Posterior vena cava (tissue), 2 donors: ENCODE measurements around the gene MAGEB3. TPM values are rescaled to one million over a fixed set of nuclear protein-coding genes. Genes with fewer than 3 reads are reported as not detected.
"Not testable (repeated sequence)": the region's sequence is repeated elsewhere in the genome, so short reads cannot be mapped to it uniquely, and the experiment has no call there.

Experiments used
- DNase-seq: peaks from one replicate; pipeline ENCODE4 v3.0.0-alpha.2; 2020; ENCODE audit warnings: low spot score
- intact Hi-C, 2 donors: fragments of 100-400 bp; cut with DNase I; formaldehyde crosslinking; loops; one replicate each; pipeline versions ENCODE4 v1.14.1 to v1.14.2; 2022 to 2023
- long read RNA-seq, 2 donors: library from polyadenylated mRNA; unstranded; transcript quantifications; one replicate each; pipeline ENCODE4 v2.0.0, GENCODE V29; 2020 to 2021
- total RNA-seq, 2 donors: library from RNA; stranded (reverse); fragmentation: NEBNext Ultra II Directional; extraction: Animal tissue kit (Norgen Biotek cat#: 25700); gene quantifications; one replicate each; pipeline ENCODE4 v1.2.1, GENCODE V29; 2021
- donor health status: DM: yes; HTN: yes; CAD: no.
- donor health status: DM: yes; HTN: yes; CAD: no.

The MAGEB3 gene, protein sequence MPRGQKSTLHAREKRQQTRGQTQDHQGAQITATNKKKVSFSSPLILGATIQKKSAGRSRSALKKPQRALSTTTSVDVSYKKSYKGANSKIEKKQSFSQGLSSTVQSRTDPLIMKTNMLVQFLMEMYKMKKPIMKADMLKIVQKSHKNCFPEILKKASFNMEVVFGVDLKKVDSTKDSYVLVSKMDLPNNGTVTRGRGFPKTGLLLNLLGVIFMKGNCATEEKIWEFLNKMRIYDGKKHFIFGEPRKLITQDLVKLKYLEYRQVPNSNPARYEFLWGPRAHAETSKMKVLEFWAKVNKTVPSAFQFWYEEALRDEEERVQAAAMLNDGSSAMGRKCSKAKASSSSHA
- total RNA-seq = not detected
- long read RNA-seq, donor 1 = 0 reads
- long read RNA-seq, donor 2 = 0 reads

DNA sequence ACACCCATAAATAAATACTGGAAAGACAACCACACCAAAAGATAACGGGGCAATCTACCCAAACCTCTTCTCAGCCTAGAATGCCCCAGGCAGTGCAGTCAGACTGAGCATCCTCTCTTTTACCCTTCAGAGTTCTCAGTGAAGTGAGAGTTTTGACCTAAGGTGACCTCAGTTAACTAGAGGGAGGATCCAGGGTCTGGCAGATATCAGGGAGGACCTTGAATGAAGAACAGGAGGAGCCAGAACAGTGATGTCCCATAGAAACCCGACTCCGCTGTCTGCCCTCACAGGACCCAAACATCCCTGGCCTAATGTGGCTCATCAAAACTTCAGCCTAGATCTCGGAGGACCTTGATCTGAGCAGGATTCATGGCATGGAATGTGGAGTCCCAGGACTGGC is at the start of gene MAGEB3:
Gene MAGEB3, plus strand, starts transcription at position 263 of the 400 bp plus-strand sequence. CDS start 5,268 bp downstream, outside the sequence.
- no peak for DNase-seq
- intact Hi-C loops = no loop called here

DNA sequence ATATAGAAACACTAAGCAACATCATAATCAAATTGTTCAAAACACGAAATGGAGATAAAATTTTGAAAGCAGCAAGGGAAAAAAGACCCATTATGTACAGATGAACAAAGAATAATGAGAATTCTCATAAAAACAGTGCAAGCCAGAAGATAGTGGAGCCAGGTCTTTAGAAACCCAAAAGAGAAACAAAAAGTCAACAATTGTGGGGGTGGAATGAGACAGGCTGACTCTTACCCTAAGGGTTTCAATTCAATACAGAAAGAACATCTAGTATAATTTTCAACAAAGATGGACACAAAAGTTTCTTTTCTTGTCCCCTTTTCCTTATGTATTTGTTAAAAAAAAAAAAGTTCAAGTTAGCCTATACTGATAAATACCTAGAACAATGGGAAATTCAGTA is 49.1 kb upstream of the MAGEB3 start:
- intact Hi-C loops = no loop called here
- no peak for DNase-seq

DNA sequence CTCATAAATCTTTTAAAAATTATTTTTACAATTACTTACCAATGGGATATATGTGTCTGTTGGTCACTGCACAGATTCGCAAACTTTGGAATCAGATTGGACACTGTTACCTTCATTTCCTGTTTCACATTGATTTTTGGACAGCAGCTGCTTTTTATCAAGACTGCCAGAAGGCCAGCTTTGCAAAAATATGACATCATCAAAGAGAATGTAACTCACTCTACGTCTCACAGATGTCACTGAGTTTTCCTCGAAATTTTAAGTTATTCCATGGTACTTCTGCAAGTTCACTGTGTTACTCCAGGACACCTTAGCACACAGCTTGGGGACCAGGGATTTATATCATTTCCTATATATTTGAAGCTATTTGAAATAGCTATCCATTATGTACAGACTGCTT is 46.9 kb upstream of the MAGEB3 start:
- intact Hi-C loops = no loop called here
- no peak for DNase-seq

DNA sequence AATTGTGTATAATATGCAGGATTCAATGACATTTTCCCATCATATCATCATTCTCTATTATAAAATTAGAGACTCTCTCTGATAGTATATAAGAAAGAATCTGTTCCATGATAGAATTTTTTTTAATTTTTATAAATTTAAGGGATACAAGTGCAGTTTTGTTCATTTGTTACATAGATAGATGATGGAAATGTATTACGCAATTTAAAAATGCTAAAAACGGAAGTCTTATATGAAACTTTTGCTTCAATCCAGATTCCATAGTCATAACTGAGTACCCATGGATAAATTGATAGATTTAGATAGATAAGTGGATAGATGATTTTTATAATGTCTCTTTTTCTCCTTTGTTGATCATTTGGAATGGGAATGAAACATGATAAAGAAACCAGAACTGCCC is 40.0 kb upstream of the MAGEB3 start:
- intact Hi-C loops = no loop called here
- no peak for DNase-seq

DNA sequence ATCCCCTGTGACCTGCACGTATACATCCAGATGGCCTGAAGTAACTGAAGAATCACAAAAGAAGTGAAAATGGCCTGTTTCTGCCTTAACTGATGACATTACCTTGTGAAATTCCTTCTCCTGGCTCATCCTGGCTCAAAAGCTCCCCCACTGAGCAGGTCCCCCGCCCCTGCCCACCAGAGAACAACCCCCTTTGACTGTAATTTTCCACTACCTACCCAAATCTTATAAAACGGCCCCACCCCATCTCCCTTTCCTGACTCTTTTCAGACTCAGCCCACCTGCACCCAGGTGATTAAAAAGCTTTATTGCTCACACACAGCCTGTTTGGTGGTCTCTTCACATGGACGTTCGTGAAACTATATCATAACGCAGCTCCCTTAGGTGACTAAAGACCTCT is 36.5 kb upstream of the MAGEB3 start:
- intact Hi-C loops = not testable (repeated sequence)

DNA sequence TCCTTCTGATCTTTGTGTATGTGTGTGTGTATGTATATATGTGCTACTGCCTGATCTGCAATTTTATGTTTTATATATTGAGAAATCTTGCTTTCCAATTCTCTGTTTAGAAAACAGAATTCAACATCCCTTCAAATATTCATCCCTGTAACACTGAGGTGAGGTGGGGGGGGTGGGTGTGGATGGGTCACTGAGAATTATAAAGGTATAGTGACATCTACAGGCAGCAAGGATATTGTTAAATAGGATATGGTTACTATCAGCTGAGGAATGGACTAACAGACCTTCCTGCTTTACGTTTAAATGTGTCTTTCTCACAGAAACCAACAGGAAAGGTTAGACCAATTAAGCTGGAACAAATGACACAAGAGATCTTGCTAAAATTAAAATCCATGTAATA is 34.1 kb upstream of the MAGEB3 start:
- intact Hi-C loops = no loop called here
- DNase-seq = no peak

More for the DNA sequence above, 36.5 kb upstream of the MAGEB3 start:
- DNase-seq = not testable (repeated sequence)

DNA sequence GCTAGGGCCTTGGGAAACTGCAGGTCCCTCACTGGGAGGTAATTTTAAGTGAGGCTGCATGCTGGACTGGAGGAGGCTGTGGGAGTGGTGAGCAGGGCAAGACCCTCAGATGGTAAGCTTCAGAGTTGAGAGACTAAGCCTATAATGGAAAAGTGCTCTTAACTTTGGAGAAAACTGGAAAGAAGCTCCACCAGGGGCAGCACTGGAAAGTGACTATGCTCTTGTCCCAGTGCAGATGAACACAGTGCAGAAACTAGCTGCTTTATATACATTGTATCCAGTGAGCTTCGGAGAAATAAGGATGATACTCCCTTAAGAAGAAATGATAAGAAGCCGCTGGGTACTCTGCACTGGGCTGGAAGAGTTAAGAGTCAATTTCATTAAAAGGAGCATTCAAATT is 18.3 kb upstream of the MAGEB3 start:
- DNase-seq = no peak
- intact Hi-C loops = no loop called here

DNA sequence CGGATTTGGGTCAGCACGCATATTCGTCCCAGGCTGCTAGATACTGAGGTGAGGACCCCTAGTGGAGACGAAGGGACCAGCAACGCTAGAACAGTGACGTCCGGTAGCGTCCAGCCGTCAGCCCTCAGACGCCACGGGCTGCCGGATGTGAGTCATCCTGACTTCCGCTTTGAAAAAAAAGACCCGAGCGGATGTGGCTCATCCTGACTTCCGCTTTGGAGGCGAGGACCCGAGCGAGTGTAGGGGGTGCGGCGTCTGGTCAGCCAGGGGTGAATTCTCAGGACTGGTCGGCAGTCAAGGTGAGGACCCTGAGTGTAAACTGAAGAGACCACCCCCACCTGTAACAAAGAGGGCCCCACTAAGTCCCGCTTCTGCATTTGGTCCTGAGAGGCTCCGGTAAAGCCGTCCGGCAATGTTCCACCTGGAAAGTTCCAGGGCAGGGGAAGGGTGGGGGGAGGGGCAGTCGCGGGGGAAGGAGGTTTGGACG is 15.1 kb upstream of the MAGEB3 start, which contains the start of gene MAGEB2:
Gene MAGEB2, plus strand, starts transcription at position 207 of the 487 bp plus-strand sequence. CDS start 3,018 bp downstream, outside the sequence.
- DNase-seq = no peak
- intact Hi-C loops = no loop called here

DNA sequence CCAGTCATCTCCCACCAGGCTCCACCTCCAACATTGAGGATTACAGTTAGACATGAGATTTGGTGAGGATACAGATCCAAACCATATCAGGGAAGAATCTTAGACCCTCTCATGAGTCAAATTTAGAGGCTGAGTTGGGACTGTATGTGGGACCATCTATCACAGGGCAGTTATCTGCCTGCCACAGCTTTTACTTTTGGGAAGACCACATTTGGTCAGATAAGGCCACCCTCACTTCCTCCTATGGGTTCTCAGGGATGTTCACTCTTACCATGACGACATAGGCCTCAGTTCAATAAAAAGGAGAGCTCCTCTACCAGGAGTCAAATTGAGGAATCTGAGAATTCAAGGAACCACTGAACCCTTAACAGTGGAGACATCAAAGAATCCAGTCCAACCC is 13.0 kb upstream of the MAGEB3 start:
- DNase-seq = no peak
- intact Hi-C loops = no loop called here

DNA sequence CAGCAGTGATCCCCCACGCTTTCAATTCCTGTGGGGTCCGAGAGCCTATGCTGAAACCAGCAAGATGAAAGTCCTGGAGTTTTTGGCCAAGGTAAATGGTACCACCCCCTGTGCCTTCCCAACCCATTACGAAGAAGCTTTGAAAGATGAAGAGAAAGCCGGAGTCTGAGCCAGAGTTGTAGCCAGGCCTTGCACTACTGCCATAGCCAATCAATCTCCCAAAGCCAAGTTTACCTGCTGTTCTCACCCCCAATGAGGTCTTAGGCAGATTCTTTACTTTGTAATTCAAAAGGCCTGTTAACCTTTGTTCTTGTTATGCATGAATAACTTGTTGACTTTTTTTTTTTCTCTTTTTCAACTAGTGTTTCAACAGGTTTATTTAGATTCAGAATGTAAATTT is 11.1 kb upstream of the MAGEB3 start:
- DNase-seq = no peak
- intact Hi-C loops = no loop called here

DNA sequence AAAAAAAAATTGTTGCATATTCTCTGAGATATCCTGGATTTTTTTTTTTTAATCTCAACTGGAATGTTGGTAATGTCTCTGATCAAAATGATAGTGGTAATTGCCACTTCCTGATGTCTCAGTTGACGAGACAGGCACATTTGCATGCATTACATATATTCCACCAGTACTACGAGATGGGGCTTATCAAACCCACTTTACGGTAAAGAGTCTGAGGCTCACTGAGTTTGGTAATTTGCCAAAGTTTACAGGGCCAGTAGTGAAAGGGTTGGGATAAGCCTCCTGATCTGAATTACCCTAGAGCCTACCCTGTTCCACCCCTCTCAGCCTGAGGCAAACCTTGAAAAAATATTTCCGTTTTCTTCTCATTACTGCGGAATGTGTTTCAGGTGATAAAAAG is 9.8 kb upstream of the MAGEB3 start:
- intact Hi-C loops = no loop called here
- DNase-seq = no peak

DNA sequence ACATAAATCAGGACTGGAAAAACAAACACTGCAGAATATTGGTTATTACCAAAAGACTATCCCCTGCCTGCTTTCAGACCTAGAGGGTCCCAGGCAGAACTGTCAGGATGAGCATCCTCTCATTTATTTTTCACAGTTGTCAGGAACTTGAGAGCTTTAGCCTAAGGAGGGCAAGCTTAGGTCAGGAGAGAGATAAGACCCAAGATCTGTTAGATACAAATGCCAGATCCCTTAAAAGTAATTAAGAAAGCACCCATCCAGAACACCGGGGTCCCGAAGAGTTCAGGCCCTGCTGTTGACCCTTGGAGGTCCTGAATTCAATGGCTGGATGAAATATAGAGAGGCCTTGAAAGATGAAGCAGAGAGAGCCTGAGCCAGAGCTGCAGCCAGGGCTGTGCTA is 5.9 kb upstream of the MAGEB3 start:
- intact Hi-C loops = no loop called here
- no peak for DNase-seq

DNA sequence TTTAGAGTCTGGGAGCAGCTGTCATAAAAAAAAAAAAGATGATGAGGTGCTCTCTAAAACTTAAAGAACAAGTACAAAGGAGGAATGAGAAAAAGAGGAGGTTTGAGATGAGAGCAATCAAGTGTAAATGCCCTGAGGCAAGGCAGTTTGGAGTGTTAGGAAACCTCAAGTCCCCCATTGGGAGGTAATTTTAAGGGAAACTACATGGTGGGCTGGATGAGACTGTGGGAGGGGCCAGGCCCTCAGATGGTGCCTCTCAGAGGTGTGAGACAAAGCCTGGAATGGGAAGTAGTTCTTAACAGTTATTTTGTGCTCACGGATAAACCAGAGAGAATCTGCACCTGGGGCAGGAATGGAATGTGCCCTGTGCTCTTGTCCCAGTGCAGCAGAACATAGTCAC is 1.9 kb upstream of the MAGEB3 start:
- intact Hi-C loops = no loop called here
- no peak for DNase-seq

DNA sequence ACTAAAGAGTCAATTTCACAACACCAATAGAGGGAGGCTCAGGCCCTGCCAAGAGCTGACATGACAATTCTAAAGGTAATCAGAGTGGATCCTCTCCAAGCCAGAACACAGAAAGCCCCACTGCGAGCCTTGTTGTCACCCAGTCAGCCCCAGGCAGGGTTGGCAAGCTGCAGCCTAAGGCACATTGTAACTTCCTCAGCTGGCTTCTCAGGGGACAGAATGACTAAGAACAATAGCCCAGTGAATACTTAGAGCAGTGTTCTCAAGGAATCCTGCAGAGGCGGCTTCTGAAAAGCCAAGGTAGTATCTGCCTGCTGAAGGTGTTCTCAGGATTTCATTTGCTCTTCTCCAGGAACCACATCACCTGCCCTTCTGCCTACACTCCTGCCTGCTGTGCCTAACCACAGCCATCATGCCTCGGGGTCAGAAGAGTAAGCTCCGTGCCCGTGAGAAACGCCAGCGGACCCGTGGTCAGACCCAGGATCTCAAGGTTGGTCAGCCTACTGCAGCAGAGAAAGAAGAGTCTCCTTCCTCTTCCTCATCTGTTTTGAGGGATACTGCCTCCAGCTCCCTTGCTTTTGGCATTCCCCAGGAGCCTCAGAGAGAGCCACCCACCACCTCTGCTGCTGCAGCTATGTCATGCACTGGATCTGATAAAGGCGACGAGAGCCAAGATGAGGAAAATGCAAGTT is 11.4 kb downstream of the MAGEB3 start, which contains the start of gene MAGEB4:
Gene MAGEB4, plus strand, starts transcription at position 277 of the 692 bp plus-strand sequence. Its CDS starts 136 bp downstream, at position 413.
- intact Hi-C loops = no loop called here
- no peak for DNase-seq

DNA sequence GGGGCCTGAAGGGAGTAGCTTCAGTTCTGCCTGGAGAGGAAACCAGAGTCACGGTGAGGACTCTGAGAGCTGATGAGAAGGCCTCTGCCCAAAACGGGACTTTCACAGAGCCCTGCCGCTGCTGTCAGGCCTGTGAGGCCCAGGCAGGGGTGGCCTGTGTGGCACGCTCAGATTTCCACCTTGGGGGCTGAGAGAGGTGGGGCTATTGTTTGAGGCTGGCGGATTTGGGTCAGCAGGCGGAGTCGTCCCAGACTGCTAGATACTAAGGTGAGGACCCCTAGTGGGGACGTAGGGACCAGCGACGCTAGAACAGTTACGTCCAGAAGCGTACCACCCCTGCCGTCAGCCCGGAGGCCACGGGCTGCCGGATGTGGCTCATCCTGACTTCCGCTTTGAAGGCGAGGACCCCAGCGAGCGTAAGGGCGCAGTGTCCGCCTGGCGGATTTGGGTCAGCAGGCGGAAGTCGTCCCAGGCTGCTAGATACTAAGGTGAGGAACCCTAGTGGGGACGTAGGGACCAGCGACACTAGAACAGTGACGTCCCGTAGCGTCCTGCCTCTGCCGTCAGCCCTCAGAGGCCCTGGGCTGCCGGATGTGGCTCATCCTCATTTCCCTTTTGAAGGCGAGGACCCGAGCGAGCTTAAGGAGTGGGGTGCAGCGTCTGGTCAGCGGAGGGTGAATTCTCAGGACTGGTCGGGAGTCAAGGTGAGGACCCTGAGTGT is 16.5 kb downstream of the MAGEB3 start, which contains the start of gene MAGEB1:
Gene MAGEB1, plus strand, starts transcription at position 378 of the 721 bp plus-strand sequence. CDS start 3,348 bp downstream, outside the sequence.
- no peak for DNase-seq
- intact Hi-C loops = no loop called here

DNA sequence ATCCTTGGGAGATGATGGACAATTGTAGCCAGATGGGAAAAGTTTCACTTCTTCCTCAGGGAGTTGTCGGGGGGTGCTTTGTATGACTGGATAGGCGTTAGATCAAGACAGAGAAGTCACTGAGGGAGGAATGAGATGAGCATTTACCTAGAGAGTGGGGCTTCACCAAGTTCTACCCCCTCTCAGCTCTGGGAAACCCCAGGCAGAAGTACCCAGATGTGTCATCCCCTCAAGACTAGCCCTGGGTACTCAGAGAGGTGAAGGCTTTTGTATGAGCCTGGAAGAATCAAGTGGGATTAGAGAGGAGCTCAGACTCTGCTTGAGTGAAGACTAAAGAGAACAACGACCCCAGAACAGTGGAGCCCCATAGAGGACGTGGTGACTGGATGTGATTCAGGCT is 18.4 kb downstream of the MAGEB3 start:
- intact Hi-C loops = no loop called here
- DNase-seq = no peak

DNA sequence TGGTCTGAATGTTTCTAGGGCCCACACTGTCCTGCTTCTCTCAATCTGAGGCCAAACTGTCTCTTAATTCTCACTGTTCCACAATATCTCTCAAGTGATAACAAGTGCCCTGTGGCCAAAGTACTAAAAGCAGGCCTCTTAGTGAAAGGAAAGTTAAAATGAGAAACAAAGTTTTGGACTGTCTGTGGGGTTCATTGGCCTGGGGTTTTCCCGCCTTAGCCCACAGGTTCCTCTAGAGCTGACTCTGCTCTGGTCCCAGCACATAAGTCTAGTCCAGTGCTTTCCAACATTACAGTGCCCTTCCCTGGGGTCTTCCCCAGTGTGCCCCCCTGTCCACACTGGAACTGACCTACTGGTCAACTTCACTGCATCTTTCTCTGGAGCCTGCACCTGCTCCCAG is 22.8 kb downstream of the MAGEB3 start:
- DNase-seq = no peak
- intact Hi-C loops = no loop called here

DNA sequence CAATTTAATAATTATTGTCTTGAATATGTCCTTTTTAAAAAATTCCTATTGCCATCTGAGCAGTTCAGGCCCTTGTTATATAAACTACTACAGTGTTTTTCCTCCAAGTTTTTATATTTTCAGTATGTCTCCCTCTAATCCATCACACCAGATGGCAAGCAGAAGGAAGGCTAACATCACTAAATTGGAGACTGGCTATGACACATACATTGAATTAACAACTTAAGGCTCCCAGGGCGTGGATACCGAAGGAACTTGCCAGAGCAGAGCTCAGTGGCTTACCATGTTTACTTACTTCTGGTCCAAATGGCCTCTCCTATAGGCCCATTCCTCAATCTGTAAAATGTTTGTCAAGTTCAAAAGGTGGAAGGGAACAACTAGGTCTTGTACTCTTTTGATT is 29.5 kb downstream of the MAGEB3 start:
- DNase-seq = no peak
- intact Hi-C loops = no loop called here

DNA sequence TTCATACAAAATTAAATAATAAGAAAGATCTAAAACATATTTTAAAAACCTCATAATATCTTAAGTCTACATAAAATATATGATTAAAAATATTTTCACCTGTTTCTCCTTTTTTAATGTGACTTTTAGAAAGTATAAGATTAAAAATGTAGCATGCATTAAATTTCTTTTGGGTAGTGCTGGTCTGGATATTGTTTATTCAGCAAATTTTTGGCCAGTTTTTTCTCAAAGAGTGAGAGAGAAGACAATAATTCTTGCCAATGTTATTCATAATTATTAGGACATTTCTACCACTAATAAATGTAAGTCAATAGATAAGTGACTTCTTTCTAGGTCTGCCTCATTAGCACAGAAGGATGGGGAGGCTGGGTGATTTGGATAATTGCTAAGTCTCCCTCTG is 30.6 kb downstream of the MAGEB3 start:
- intact Hi-C loops = no loop called here
- no peak for DNase-seq

DNA sequence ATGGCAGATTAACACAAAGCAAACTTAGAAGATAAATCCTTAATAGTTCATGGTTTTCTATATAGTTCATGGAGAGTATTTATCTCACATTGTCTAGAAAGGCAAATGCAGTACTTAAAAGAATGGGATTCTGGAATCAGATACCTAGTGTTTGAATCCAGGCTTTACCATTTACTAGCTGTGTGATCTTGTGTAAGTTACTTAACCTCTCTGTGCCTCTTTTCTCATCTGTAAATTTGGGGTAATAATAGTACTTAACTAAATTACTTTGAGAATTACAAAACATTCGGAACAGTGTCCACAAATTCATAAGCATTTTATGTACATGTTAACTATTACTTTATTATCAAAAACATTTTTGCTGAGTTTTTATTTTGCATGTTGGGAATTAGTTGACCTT is 32.3 kb downstream of the MAGEB3 start:
- intact Hi-C loops = no loop called here
- DNase-seq = no peak
